ENCODE results near the gene SMARCB1.
"Not testable (repeated sequence)": the region's sequence is repeated elsewhere in the genome, so short reads cannot be mapped to it uniquely, and the experiment has no call there.

Gene SMARCB1

DNA sequence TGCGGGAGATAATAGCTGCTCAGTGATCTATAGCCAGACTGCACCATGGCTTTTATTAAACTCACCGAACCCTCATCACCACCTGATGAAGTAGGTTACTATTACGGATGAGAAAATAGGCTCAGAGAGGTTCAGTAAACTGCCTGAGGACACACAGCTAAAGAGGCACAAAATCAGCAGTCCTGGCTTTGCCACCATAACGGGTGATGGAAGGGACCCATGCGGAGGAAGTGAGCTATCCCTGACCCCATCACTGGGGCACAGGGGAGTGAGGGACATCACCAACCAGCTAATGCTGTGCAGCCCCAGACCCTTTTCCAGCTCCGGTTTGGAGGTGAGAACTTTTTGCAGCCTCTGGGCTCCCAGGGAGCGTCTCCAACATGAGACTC is 59.3 kb downstream of the SMARCB1 start:
- no peak for DNase-seq (ENCODE audit: low spot score)

DNA sequence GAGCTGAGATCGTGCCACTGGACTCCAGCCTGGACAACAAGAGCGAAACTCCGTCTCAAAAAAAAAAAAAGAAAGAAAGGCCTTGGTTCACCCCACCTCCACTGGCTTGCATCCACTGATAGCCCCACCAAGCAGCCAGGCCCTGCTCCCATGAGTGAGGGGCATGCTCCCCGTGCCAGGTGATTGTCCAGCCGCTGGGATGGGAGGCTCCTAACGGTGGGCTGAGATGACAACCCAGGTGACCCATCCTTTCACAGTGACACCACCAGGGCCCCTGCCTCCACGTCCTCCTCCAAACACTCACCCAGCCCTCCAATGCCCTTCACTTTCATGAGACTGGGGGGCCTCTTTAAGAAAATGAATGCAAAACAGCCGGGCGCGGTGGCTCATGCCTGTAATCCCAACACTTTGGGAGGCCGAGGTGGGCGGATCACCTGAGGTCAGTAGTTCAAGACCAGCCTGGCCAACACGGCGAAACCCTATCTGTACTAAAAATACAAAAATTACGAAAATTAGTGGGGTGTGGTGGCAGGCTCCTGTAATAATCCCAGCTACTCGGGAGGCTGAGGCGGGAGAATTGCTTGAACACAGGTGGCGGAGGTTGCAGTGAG is 60.6 kb downstream of the SMARCB1 start:
- DNase-seq (ENCODE audit: low spot score), result no peak

DNA sequence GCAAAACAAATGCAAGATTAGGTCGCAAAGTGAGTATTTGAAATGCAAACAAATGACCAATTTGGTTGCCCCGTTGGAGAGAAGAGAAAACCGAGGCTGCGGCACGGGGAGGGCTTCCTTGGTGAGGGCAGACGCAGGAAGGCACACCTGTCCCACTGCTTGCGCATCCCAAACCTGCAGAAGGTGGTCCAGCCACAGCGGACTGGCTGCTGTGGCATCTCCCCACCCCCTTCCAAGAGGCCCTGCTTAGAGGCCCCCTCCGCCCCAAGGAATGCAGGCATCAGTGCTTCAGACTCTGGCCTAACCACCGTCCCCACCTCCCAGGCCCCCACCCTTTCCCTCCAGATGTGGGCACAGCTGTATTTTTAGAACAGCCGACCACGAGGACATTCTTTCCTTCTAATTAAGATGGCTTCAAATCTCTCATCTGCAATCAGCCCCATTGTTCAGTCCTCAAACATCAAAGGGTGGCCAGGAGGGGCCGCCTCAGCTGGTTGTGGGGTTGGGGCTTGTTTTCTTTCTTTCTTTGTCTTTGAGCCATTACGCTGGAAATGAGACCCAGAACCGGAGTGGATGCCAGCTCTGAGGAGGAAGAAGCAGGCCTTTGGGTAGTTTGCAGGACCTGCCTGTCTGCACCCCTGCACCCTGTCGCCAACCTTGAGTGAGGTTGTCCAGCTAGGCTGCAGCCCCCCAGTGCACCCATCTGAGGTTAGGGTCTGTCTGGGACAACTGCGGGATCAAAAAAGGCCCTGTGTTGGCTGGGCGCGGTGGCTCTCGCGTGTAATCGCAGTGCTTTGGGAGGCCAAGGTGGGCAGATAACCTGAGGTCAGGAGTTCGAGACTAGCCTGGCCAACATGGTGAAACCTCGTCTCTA is 61.5 kb downstream of the SMARCB1 start:
- no peak for DNase-seq (ENCODE audit: low spot score)

DNA sequence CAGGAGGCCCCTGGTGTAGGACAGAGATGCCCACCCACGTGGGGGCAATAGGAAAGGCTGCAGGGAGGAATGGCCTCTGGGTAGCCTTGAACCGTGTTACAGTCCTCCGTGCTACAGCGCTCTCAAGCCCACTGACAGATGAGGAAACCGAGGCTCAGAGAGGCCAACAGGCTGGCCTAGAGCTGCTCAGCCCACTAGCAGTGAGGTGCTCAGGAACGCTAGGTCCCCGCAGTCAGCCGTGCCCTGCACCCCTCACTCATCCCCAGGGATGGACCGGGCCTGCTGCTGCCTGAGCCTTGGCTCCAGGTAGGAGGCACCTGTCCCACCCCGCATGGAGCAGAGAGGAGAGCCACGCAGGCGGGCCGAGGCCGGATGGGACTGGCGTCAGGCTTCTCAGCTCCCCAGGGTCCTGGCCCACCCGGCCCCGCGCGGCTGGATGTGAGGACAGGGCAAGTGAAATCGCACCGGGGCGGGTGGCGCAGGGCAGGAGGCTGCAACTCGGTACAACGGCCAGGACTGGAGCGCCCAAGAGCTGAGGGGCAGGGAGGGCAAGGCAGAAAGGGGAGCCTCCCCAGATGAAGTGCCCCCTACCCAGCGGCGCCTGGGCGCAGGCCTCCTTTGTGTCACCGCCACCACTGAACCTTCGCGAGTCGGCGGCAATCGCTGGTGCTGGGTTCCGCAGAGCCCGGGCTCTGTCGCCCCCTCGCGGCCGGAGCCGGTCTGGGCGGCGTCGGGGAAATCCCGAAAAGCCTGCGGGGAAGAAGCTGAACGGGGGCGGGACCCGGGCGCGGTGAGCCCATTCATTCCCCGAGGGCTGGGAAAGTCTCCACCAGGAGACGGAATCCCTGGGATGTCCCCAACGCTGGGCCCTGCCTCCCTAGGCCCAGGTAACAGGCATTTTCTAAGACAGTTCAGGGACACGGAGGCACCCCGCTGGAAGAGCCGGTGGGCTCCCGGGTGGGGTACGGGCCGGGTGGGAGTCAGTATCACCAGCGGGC is 62.5 kb downstream of the SMARCB1 start:
- DNase-seq (ENCODE audit: low spot score), result peak; percentile 88

DNA sequence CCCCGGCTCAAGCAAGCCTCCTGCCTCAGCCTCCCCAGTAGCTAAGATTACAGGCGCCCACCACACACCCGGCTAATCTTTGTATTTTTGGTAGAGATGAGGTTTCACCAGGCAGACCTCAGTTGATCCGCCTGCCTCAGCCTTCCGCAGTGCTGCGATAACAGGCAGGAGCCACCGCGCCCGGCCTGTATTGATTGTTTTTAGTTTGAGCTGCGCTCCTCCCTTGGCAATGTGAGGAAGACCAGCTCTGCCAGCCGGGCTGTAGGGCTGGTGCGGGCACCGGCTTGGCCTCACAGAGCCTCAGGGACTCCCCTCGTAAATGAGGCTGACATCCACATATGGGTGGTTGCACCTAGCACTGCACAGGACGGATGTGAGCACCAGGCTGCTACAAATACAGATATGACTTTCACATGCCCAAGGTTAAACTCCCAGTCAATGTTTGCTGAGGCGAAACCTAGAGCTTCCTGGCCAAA is 63.4 kb downstream of the SMARCB1 start:
- DNase-seq (ENCODE audit: low spot score), result no peak

DNA sequence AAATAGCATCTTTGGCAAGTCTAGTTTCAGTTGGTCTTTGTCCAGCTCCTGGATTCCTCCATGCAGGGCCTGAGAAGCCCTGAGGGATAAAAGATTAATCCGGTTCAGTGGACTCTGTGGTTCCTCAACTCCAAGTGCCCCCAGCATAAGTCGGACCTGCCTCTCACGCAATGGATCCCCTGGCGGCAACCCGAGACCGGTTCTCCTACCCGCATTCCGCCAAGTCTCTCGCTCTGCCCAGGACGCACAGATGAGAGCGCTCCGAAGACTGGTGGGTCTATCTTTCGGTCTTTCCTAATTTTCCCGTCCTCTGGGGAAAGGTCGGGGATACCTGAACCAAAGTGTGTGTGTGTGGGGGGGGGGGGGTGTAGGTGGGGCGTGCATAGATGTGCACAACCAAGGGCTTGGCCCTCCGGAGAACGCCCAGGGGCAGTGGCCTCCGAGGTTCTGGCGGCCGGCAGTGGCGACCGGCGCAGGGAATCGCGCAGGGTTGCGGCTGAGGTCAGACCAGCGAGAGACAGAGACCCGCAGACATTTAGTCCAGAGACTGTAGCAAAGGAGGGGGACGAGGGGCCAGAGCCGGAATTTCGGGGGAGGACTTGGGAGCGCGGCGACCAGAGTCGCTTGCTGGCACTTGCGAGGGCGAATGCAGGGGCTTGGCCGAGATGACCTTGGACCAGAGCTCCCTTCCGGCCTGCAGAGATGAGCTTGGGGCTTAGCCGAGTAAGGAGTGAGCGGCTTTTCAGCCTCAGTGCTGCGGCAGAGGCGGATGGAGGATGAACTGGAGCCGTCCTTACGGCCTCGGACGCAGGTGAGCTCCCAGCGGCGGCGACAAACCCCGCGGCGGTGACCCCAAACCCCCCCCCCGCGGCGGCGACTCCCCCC is 70.2 kb downstream of the SMARCB1 start:
- DNase-seq (ENCODE audit: low spot score), result peak; percentile 37

DNA sequence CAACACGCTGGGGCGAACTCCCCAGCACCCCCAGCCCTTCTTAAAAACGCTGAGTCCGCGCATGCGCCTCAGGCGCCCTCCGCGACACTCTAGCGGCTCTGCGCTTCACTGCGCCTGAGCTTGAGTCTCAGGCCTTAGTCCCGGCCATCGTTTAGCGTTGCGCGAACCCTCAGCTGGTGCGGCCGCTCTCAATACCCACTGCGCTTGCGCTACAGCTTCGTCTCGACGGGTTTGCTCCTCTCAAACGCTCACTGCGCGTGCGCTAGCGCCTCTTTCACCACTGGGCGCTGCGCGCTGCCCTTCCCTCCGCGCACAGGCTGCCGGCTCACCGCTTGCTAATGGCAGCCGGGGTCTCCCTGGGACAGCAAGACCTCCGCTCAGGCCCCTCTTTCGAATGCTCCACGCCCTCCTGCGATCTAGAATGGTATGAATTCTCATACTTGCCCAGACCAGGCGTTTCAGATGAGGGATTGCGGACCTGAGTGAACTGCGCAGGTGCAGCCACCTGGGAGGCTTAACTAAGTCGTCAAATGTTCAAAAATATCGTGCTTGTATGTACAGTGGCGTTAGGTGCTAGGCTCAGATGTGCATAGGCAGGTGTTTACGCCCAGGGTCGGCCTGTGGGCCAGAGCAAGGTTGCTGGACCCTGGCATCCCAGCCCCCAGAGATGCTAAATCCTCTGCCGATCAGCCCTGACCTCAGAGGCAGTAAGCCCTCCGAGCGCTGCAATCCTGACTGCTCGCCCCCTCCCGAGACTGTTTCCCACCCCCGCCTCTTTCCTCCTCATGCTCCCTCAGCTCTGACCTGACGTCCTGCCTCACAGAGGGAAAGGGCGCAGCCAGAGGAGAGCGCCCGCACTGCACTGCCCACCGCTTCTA is 71.1 kb downstream of the SMARCB1 start, which contains the start of gene SLC2A11:
SLC2A11 (plus strand) TSS at position 270 of the 878 bp plus-strand sequence; CDS start at position 395, 125 bp downstream.
- peak; percentile 99 for DNase-seq (ENCODE audit: low spot score)

DNA sequence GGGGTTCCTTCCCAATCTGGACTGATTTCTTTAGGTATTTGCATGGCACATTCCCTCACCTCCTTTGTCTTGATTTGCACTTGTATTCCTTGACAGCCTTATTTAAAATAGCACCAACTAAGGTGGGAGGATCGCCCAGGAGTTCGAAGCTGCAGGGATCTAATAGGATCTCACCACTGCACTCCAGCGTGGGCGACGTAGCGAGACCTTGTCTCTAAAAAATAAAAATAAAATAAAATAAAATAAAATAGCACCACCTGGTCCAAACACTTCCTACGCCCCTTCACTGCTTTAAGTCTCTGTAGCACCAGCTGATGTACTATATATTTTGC is 71.7 kb downstream of the SMARCB1 start:
- DNase-seq (ENCODE audit: low spot score), result no peak

DNA sequence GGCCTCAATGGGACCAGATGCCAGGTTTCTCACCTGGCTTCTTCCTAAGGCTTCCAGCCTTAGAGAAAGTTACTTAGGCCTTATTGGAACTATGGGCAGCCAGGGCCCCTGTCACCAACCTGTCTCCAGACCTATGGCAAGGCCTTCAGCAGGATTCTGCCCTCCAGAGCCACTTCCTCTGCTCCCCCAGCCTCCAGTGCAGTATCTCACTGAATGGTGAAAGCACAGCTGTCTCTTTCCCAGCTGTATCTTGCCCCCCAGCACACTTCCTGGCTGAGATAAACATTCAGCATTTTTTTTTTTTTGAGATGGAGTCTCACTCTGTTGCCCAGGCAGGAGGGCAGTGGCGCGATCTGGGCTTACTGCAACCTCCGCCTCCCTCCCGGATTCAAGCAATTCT is 72.4 kb downstream of the SMARCB1 start:
- DNase-seq (ENCODE audit: low spot score), result no peak

DNA sequence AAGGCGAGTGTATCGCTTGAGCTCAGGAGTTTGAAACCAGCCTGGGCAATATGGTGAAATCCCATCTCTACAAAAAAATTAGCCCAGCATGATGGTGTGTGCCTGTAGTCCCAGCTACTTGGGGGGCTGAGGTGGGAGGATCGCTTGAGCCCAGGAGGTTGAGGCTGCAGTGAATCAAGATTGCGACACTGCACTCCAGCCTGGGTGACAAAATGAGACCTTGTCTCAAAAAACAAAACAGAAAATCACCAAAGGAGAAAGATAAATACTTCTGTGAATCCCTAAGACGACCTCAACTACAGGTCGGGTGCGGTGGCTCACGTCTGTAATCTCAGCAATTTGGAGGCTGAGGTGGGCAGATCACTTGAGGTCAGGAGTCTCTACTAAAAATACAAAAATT is 73.4 kb downstream of the SMARCB1 start:
- not testable (repeated sequence) for DNase-seq (ENCODE audit: low spot score)

DNA sequence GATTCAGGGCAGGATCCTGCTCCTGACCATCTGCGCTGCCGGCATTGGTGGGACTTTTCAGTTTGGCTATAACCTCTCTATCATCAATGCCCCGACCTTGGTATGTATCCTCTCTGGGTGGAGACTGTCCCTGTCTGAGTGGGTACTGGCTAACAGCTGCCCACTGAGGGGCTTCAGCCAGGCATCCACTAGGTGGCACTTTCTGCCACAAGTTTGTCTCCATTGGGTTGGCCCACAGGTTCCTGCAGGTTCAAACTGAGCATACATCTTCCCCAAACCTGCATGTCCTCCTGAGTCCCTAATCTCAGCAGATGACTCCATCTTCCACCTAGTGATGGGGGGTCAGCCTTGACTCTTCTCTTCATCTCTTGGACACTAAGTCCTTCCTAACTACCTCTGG is 75.3 kb downstream of the SMARCB1 start:
- peak; percentile 71 for DNase-seq (ENCODE audit: low spot score)

DNA sequence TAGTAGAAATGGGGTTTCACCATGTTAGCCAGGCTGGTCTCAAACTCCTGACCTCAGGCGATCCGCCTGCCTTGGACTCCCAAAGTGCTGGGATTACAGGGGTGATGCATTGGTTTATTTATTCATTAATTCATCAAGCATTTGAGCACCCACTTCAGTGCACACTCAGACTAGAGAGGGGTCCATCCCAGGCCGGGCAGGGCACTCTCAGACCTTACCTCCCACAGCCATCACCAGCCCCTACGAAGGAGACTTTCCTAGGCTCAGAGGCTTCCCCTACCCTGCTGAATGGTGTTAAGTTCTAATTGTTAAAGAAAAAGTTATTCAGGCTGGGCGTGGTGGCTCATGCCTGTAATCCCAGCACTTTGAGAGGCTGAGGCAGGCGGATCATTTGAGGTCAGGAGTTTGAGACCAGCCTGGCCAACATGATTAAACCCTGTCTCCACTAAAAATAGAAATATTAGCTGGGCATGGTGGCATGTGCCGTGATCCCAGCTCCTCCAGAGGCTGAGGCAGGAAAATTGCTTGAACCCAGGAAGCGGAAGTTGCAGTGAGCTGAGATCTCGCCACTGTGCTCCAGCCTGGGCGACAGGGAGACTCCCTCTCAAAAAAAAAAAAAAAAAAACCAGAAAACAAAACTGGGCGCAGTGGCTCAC is 77.9 kb downstream of the SMARCB1 start:
- DNase-seq (ENCODE audit: low spot score), result not testable (repeated sequence)

DNA sequence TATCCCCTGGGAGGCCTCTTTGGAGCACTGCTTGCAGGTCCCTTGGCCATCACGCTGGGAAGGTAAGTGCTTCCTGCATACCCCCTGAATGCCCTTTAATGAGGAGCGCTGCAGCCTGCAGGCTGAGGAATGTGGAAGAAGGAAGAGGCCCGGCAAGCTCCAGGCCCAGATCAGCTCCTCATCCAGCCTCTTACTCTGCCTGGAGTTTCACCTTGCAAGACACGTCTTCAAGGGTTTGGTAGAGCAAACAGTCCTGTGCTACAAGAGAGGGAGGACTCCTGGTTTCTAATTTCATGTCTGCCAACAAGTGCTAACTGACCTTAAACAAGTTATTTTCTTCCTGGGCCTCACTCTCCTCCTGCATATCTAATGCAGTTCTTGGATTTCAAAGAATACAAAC is 81.8 kb downstream of the SMARCB1 start:
- no peak for DNase-seq (ENCODE audit: low spot score)

DNA sequence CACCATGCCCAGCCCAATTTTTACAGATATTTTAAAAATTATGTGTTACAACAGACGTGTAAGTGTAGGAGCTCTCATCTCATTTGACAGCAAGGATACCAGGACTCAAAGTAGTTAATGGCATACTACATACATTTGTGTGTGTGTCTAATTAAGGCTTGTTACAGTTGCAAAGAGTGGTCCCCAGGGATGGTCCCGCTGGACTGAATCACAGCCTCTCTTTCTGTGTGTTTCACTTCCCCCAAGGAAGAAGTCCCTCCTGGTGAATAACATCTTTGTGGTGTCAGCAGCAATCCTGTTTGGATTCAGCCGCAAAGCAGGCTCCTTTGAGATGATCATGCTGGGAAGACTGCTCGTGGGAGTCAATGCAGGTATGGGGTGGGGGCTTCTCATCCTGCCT is 88.1 kb downstream of the SMARCB1 start:
- peak; percentile 94 for DNase-seq (ENCODE audit: low spot score)

DNA sequence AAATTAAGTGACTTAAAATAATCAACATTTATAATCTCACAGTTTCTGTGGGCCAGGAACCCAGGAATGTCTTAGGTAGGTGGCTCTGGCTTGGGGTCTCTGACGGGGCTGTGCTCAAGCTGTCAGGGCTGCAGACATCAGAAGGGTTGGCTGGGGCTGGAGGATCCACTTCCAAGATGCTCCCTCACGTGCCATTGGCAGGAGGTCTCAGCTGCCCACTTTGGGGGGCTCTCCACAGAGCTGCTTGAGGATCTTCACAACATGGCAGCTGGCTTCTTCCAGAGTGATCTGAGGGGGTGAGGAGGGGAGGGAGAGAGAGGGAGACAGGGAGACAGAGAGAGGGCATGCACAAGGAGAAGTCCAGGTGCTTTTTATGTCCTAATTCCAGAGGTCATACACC is 89.0 kb downstream of the SMARCB1 start:
- no peak for DNase-seq (ENCODE audit: low spot score)

DNA sequence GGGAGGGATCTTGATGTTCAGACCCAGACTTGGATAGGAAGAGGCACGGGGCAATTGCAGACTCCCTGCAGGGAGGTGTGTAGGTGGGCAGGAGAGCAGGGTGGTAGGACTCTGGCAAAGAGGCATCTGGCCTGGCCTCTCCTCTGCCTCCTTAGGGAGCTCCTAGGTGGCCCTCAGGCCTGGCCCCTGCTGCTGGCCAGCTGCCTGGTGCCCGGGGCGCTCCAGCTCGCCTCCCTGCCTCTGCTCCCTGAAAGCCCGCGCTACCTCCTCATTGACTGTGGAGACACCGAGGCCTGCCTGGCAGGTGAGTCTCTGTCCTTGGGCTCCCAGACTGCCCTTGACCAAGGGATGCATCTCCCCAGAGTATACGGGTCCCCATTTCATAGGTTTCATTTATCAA is 90.8 kb downstream of the SMARCB1 start:
- DNase-seq (ENCODE audit: low spot score), result no peak

DNA sequence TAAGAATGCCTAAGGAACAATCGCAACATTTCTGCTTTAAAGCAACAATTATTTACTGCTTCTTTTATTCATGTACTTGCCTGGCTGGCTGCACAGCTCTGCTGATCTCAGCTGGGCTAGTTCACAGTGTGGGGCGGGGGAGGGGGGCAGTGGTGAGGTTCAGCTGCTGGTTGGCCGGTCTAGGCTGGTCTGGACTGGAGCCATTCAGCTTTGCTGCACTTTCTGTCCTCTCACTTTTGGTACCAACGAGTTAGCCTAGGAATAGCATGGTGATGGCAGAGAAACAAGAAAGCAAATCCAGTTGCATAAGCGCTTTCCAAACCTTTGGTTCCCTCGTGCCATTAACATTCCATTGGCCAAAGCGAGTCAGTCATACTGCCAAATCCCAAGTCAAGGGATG is 91.5 kb downstream of the SMARCB1 start:
- DNase-seq (ENCODE audit: low spot score), result no peak

DNA sequence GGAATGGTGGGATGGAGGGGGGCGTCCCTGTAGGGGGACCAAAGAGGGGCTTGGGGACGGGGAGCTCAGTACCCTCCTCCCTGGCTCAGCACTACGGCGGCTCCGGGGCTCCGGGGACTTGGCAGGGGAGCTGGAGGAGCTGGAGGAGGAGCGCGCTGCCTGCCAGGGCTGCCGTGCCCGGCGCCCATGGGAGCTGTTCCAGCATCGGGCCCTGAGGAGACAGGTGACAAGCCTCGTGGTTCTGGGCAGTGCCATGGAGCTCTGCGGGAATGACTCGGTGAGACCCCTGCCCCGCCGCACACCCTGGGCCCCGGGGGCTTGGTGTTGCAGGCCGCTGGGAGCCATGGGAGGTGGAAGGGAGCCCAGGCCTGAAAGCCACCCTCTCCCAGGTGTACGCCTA is 95.6 kb downstream of the SMARCB1 start:
- no peak for DNase-seq (ENCODE audit: low spot score)

DNA sequence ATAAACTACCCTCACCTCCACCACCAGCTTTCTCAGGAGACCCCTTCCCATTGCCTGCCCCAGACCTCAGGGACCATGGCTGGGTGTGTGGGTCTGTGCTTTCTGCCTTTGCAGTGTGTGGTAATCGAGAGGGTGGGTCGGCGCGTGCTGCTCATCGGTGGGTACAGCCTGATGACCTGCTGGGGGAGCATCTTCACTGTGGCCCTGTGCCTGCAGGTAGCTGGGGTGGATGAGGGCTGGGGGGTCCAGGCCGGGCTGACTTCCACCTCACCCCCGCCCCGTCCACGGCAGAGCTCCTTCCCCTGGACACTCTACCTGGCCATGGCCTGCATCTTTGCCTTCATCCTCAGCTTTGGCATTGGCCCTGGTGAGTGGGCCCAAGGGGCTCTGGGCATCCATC is 96.9 kb downstream of the SMARCB1 start:
- DNase-seq (ENCODE audit: low spot score), result no peak

DNA sequence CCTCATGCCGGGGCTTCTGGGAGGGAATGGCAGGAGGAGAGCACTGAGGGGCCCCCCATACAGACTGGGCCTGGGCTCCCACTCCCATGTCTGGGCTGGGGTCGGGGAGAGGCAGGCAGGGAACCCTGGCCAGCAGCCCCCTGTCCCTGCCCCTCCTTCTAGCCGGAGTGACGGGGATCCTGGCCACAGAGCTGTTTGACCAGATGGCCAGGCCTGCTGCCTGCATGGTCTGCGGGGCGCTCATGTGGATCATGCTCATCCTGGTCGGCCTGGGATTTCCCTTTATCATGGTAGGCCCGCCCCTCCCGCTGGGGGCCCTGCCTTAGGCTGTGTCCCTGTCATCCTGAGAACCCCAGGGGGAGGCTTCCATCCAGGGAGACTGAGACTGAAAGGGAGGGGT is 97.4 kb downstream of the SMARCB1 start:
- no peak for DNase-seq (ENCODE audit: low spot score)
